Activated naive CD8-positive, alpha-beta T cell treated with anti-CD3 and anti-CD28 coated beads, Interleukin-2, amount 50 U/mL, for 24 hours (primary cell): ENCODE measurements around the gene CDH12.
"Not testable (repeated sequence)": the region's sequence is repeated elsewhere in the genome, so short reads cannot be mapped to it uniquely, and the experiment has no call there.

ENCODE experiments used
- ATAC-seq: fragments of 150-1000 bp; cut with Tn5 transposase; one replicate; pipeline ENCODE4 v1.10.0; 2021
- DNase-seq: peaks from one replicate; pipeline ENCODE4 v3.0.0; 2021
- H3K27ac Mint-ChIP-seq: one replicate; pipeline ENCODE4 v1.8.0; 2021; ENCODE audit warnings: mild to moderate bottlenecking, mixed read lengths
- H3K27me3 Mint-ChIP-seq: one replicate; pipeline ENCODE4 v1.8.0; 2021; ENCODE audit warnings: mixed read lengths
- H3K36me3 Mint-ChIP-seq: one replicate; pipeline ENCODE4 v1.8.0; 2021; ENCODE audit warnings: low read depth, mixed read lengths
- H3K4me1 Mint-ChIP-seq: one replicate; pipeline ENCODE4 v1.8.0; 2021; ENCODE audit warnings: mixed read lengths
- H3K4me3 Mint-ChIP-seq: one replicate; pipeline ENCODE4 v1.8.0; 2021; ENCODE audit warnings: mild to moderate bottlenecking, moderate library complexity, mixed read lengths
- H3K9me3 Mint-ChIP-seq: one replicate; pipeline ENCODE4 v1.8.0; 2021; ENCODE audit warnings: mixed read lengths

The CDH12 gene

DNA sequence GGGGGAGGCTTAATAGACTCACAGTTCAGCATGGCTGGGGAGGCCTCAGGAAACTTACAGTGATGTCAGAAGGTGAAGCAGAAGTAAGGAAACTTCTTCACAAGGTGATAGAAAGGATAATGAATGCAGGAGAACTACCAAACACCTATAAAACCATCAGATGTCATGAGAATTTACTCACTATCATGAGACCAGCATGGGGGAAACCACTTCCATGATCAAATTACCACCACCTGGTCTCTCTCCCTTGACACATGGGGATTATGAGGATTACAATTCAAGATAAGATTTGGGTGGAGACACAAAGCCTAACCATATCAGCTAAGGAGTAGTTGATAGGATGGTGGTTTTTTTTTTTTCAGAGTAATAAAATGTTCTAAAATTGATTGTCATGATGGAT, 201.8 kb downstream of the CDH12 start:
- Mint-ChIP-seq H3K4me1 (no peaks in the 10 kb centered on the region), H3K9me3 (peaks cover 18% of the 10 kb centered on the region), H3K4me3 (no peak overlapping the region), H3K27me3 (no peaks in the 10 kb centered on the region), H3K27ac (no peak overlapping the region), H3K36me3 (no peaks in the 10 kb centered on the region)
- DNase-seq = no peak
- no peak for ATAC-seq

DNA sequence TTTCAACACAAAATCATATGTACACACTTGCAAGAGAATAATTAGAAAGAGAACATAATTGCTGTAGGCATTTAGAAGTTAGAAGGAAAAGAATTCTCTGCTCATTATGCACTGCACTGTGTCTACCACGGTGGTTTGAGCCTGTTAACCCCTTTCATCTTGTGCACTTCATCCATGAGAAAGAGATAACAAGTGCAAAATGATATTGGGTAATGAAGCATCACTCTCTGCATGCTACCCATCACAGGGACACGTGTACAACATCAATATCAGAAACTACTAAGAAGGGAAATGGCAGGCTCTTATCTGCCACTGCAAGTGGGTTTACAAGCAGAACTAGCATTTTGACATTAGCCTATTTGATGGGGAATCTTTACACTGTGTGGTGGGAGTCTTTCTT, 202.6 kb downstream of the CDH12 start:
- Mint-ChIP-seq H3K4me3 (no peak overlapping the region), H3K27me3 (no peaks in the 10 kb centered on the region), H3K4me1 (no peaks in the 10 kb centered on the region), H3K27ac (no peak overlapping the region), H3K9me3 (peaks cover 18% of the 10 kb centered on the region), H3K36me3 (no peaks in the 10 kb centered on the region)
- DNase-seq = no peak
- no peak for ATAC-seq

DNA sequence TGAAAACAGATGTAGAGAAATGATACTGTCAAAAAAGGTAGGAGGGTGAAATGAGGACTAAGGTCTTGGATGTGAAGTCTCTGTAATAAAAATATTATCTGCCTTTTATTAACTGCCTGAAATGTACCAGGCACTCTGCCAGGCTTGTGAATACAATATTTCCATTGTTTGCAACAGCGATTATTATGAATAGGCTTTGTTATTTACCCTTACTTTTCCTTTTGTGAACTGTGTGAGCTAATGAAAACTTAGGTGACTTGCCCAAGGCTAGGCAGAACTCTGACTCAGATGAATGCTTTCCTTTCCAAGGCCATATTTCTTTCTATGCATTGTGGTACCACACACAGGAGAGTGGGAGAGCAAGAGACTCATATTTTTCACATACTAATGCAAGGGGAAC, 204.1 kb downstream of the CDH12 start:
- H3K4me1 Mint-ChIP-seq = no peaks in the 10 kb centered on the region
- ATAC-seq (no peak), DNase-seq (no peak)
- peaks cover 19% of the 10 kb centered on the region for H3K9me3 Mint-ChIP-seq
- H3K27ac Mint-ChIP-seq = no peak overlapping the region
- no peaks in the 10 kb centered on the region for H3K36me3 Mint-ChIP-seq
- H3K27me3 Mint-ChIP-seq = no peaks in the 10 kb centered on the region
- H3K4me3 Mint-ChIP-seq = no peak overlapping the region

DNA sequence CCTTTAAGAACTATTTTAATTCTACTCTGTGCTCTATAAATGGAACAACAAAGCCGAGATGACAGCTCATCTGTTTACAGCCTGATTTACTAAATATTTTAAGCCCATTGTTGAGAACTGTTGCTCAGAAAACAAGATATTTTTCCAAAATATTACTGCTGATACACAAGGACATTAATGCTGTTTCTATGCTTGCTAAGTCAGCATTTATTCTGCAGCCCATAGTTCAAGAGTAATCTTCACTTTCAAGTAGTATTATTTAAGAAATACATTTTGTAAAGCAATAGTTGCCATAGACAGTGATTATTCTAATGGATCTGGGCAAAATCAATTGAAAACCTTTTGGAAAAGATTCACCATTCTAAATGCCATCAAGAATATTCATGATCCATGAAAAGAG, 208.3 kb downstream of the CDH12 start:
- Mint-ChIP-seq H3K4me3 (no peak overlapping the region), H3K9me3 (peaks cover 15% of the 10 kb centered on the region), H3K4me1 (no peaks in the 10 kb centered on the region), H3K36me3 (no peaks in the 10 kb centered on the region), H3K27ac (no peak overlapping the region), H3K27me3 (no peaks in the 10 kb centered on the region)
- no peak for DNase-seq
- no peak for ATAC-seq

DNA sequence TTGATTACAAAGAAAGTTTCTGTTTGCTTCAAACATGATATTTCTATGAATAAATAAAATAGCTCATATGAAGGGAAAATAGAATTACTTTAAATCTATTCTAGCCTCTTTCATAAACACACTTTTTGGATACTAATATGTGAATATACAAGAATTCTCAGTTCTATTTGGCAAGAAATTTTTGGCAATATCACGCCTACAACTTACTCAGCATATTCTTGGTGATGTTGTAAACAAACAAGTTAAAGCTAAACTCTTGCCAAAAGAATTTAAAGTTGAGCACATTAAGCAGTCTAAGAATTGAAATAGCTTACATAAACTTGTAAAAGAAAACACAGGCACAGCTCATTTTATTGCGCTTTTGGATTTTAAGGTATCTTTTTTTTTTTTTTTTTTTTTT, 209.8 kb downstream of the CDH12 start:
- no peaks in the 10 kb centered on the region for H3K4me1 Mint-ChIP-seq
- H3K27ac Mint-ChIP-seq = no peak overlapping the region
- no peak for DNase-seq
- no peak for ATAC-seq
- H3K9me3 Mint-ChIP-seq = peaks cover 12% of the 10 kb centered on the region
- H3K36me3 Mint-ChIP-seq = no peaks in the 10 kb centered on the region
- no peak overlapping the region for H3K4me3 Mint-ChIP-seq
- no peaks in the 10 kb centered on the region for H3K27me3 Mint-ChIP-seq

DNA sequence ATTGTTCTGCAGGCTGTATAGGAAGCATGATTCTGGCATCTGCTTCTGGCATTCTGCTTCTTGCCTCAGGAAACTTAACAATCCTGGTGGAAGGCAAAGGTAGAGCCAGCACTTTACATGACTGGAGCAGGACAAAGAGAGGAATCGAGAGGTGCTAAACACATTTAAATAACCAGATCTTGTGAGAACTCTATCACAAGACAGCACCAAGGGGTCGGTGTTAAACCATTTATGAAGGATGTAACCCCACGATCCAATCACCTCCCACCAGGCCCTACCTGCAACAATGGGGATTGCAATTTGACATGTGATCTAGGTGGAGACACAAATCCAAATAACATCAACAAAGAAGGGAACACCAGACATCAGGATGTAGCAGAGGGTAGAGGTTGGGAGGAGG, 221.5 kb downstream of the CDH12 start:
- H3K4me3 Mint-ChIP-seq = no peak overlapping the region
- H3K36me3 Mint-ChIP-seq = no peaks in the 10 kb centered on the region
- DNase-seq (no peak), ATAC-seq (no peak)
- H3K27me3 Mint-ChIP-seq = no peaks in the 10 kb centered on the region
- H3K4me1 Mint-ChIP-seq = no peaks in the 10 kb centered on the region
- H3K27ac Mint-ChIP-seq = no peak overlapping the region
- peaks cover 4% of the 10 kb centered on the region for H3K9me3 Mint-ChIP-seq

DNA sequence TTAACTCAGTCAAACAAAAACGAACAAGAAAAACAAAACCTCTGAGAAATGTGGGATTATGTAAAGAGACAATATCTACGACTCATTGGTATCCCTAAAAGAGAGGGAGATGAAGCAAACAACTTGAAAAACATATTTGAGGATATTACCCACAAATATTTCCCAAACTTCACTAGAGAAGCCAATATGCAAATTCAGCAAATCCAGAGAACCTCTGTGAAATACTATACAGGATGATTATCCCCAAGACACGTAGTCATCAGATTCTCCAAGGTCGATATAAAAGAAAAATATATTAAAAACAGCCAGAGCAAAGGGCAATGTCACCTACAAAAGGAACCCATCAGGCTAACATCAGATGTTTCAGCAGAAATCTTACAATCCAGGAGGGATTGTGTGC, 226.1 kb downstream of the CDH12 start:
- Mint-ChIP-seq H3K27me3 (no peaks in the 10 kb centered on the region), H3K4me3 (no peak overlapping the region), H3K36me3 (no peaks in the 10 kb centered on the region), H3K4me1 (no peaks in the 10 kb centered on the region), H3K9me3 (peaks cover 16% of the 10 kb centered on the region), H3K27ac (no peak overlapping the region)
- DNase-seq (no peak), ATAC-seq (no peak)

DNA sequence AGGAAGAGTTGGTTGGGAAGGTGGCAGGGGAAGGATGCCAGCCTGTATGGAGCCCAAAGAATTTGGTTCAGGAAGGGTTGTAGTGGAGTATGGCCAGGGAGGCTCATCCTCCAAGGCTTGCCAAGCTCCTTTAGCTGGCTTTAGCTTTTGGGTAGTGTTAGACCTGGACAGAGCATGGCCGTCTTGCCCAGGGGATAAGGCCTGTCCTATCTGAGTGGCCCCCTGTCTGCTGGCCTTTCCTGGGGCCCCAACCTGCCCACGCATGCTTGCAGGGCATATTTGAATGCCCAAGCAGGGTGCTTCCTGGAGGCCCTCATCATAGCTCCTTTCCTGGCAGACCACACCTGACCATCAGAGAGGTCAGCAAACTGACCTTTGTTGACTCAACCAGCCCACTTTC, 227.7 kb downstream of the CDH12 start:
- Mint-ChIP-seq H3K4me3 (no peak overlapping the region), H3K27me3 (no peaks in the 10 kb centered on the region), H3K27ac (no peak overlapping the region), H3K9me3 (peaks cover 17% of the 10 kb centered on the region), H3K4me1 (no peaks in the 10 kb centered on the region), H3K36me3 (no peaks in the 10 kb centered on the region)
- ATAC-seq (no peak), DNase-seq (no peak)

DNA sequence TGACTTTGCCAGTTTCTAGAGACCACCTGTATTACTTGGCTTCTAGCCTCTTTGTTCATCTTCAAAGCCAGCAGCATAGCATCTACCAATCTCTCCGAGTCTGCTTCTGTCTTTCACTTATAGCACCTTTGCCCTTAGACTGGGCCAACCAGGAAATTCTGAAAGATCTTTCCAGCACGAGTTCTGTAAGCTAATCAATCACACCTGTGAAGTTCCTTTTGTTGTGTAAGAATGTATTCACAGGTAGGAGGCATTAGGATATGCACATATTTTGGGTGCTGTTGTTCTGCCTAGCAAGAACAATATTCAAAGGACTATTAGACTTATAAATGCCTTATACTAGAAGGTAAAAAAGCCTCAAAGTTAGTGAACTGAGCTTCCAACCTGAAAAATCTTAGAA, 232.1 kb downstream of the CDH12 start:
- no peak for DNase-seq
- Mint-ChIP-seq H3K9me3 (peaks cover 9% of the 10 kb centered on the region), H3K4me1 (no peaks in the 10 kb centered on the region), H3K4me3 (no peak overlapping the region), H3K36me3 (no peaks in the 10 kb centered on the region), H3K27ac (no peak overlapping the region), H3K27me3 (no peaks in the 10 kb centered on the region)
- no peak for ATAC-seq

DNA sequence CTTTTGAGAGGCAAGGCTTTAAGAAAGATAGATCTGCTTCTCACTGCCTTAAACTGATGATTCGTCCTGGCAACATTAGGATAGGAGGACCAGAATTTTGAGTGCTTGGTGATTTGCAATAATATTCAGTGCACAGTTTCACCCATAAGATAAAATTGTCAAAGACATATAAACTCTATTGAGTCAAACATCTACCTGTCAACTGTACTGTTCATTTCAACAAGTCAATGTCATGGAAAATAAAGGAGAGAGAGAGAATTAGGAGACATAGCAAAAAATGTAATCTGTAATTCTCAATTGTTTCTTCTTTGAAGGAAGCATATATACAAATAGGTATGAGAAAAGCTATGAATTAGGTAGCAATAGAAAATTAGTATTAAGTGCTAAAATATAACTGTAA, 237.2 kb downstream of the CDH12 start:
- Mint-ChIP-seq H3K27ac (no peak overlapping the region), H3K36me3 (no peaks in the 10 kb centered on the region), H3K9me3 (peaks cover 5% of the 10 kb centered on the region), H3K27me3 (no peaks in the 10 kb centered on the region), H3K4me3 (no peak overlapping the region), H3K4me1 (no peaks in the 10 kb centered on the region)
- no peak for DNase-seq
- no peak for ATAC-seq

DNA sequence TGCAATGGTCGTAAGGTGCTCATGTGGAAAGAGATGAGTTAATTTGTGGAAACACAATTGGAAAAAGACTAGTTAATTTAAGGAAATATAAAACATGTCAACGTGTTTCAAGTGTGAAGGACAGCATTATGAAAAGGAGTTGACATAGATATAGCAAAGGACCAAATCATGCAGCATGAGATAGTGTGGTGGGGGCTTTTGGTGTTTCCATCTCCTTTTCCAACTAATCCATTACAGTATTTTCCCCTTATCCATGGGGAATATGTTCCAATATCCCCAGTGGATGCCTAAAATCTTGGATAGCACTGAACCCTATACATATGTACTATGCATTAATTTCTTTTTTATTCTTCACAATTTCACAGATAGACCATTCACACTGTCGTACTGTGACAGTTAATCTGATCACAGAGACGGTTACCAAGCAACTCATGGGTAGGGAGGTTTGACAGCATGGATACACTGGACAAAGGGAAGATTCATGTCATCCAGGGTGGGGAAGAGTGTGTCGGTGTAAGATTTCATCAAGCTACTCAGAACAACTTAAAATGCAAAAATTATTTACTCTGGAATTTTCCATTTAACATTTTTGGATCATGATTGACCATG, 238.6 kb downstream of the CDH12 start:
- no peak for ATAC-seq
- no peaks in the 10 kb centered on the region for H3K27me3 Mint-ChIP-seq
- no peak for DNase-seq
- peaks cover 5% of the 10 kb centered on the region for H3K9me3 Mint-ChIP-seq
- H3K4me1 Mint-ChIP-seq = no peaks in the 10 kb centered on the region
- H3K27ac Mint-ChIP-seq = no peak overlapping the region
- no peaks in the 10 kb centered on the region for H3K36me3 Mint-ChIP-seq
- H3K4me3 Mint-ChIP-seq = no peak overlapping the region

DNA sequence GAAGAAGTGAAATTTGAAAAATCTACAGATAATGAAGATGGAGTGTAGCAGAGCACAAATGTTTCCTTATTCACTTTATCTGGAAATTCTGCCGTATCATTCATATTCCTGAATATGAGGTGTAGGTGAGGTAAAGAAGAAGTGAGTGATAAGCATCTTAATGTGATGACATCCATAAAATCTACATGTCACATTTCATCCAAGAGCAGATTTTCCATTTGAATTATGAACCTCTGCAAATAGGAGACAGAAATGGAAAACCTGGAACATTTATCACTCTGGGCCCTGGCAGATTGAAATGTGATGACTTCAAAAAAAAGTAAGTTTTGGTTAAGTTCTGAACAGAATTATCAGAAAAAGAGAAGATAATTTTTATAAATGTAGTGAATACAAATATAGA, 240.2 kb downstream of the CDH12 start:
- Mint-ChIP-seq H3K27me3 (no peaks in the 10 kb centered on the region), H3K9me3 (peaks cover 5% of the 10 kb centered on the region), H3K36me3 (no peaks in the 10 kb centered on the region), H3K27ac (no peak overlapping the region), H3K4me3 (no peak overlapping the region), H3K4me1 (no peaks in the 10 kb centered on the region)
- ATAC-seq = no peak
- no peak for DNase-seq

DNA sequence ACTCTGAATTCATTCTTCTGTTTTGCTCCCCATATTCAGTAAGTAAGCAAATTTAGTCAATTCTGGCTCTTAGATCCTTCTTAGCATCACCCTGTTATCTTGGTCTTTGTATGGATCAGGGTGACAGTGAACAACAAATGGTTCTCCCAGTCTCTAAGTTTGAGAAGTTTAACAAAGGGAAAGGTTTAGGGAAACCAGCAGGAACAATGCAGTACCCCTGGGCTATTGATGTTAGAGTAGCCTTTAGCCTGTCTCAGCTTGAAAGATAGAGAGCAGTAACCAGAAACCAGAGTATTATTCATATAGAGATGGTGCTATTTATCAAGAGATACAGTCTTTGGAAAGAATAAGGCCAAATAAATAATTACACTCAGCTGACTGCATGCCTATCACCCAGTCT, 241.8 kb downstream of the CDH12 start:
- Mint-ChIP-seq H3K4me1 (no peaks in the 10 kb centered on the region), H3K36me3 (no peaks in the 10 kb centered on the region), H3K27me3 (no peaks in the 10 kb centered on the region), H3K4me3 (no peak overlapping the region), H3K27ac (no peak overlapping the region), H3K9me3 (peaks cover 15% of the 10 kb centered on the region)
- DNase-seq = no peak
- ATAC-seq = no peak

DNA sequence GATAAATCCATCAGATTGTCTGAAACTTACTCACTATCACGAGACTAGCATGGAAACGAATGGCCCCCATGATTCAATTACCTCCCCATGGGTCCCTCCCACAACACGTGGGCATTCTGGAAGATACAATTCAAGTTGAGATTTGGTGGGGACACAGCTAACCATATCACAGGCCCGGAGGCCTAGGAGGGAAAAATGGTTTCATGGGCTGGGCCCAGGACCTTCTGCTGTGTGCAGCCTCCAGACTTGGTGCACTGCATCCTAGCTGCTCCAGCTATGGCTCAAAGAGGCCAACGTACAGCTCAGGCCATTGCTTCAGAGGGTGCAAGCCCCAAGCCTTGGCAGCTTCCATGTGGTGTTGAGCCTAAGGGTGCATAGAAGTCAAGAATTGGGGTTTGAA, 245.6 kb downstream of the CDH12 start:
- DNase-seq, H3K27me3 Mint-ChIP-seq, ATAC-seq, H3K4me1 Mint-ChIP-seq, H3K27ac Mint-ChIP-seq, H3K4me3 Mint-ChIP-seq, H3K36me3 Mint-ChIP-seq: not testable (repeated sequence)
- peaks cover 16% of the 10 kb centered on the region for H3K9me3 Mint-ChIP-seq

DNA sequence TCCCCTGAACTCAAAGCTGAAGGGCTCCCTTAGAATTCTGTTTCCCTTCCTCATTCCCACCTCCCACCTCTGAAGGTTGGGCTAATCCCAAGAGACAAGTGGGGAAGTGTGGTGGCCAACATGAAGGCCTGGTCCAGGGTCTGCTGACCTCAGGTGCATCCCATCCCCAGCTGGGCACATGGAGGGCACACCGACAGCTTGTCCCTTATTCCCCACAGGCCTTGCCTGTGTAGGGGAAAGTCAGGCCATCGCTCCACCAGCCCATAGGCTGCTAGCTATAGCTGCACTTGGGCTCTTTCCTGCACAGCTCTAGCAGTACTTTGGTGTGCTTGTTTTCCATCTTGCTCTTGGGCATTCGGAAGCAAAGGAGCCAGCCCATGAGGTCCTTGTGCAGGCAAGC, 247.7 kb downstream of the CDH12 start:
- peaks cover 14% of the 10 kb centered on the region for H3K9me3 Mint-ChIP-seq
- H3K27me3 Mint-ChIP-seq = no peaks in the 10 kb centered on the region
- ATAC-seq = no peak

DNA sequence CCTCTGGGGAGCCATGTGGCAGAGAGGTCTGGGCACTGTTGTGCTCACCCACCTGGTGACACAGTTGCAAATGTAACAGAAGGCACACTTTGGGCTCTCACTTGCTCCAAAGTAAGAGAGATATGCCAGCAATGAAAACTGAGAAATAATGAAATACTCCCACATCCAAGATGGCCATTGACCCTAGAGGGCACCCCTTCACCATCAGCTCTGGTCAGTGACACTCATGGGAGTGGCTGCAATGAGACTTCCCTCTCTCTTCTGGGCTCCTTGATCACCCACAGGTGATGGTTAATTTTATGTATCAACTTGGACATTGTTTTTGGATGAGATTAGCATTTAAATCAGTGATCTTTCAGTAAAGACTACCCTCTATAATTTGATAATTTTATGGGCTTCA, 248.4 kb downstream of the CDH12 start:
- Mint-ChIP-seq H3K36me3 (no peaks in the 10 kb centered on the region), H3K4me1 (no peaks in the 10 kb centered on the region), H3K27me3 (no peaks in the 10 kb centered on the region), H3K9me3 (peaks cover 14% of the 10 kb centered on the region), H3K27ac (no peak overlapping the region), H3K4me3 (no peak overlapping the region)
- ATAC-seq (no peak), DNase-seq (no peak)

More for the DNA sequence above, 247.7 kb downstream of the CDH12 start:
- no peak for DNase-seq
- no peaks in the 10 kb centered on the region for H3K4me1 Mint-ChIP-seq
- H3K27ac Mint-ChIP-seq = no peak overlapping the region
- no peak overlapping the region for H3K4me3 Mint-ChIP-seq
- H3K36me3 Mint-ChIP-seq = no peaks in the 10 kb centered on the region
